GM18909 (cell line): ENCODE data around the gene DBF4B.

Experiments
- ATAC-seq: cut with Tn5 transposase; IDR thresholded peaks from one replicate; pipeline ENCODE4 v1.9.1; 2021; ENCODE audit warnings: mild to moderate bottlenecking; ENCODE audit not compliant: unreplicated experiment, poor library complexity

DBF4B gene

DNA sequence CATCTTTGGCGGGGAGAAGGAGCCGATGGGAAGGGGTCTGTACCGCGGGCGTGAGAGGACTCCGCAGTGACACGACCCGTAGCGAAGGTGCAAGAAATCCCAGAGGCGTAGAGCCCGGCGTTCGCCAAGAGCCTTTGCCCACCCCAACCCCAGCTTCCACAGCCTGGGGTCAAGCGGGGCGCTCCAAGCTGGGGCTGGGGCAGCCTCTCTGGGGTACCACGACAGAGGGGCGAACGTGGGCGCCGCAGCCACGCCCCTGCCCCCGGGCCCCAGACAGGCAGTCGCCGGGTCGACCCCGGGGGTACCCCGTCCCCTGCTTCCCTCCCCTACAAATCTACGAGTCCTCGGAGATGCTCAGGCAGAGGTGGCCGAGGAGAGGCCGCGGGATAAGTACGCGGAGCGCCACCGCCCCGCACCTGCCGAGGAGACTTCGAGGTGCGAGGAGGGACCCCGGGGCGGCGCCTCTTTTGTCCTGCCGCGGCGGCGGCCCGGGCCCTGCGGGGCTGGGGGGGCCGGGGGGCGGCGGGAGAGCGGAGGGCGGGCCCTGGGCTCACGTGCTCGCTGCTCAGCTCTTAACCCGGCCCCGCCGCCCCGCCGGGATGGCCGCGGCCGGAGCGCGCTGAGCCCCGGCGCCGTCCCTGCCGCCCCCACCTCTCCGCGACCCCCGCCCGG lies 50.1 kb downstream of the DBF4B start, which contains the start of gene ADAM11:
Gene ADAM11, plus strand, starts transcription at position 575 of the 672 bp plus-strand sequence. CDS start 212 bp downstream, outside the sequence.
- ATAC-seq: no peak

GRCh38 chr17:44759086-44759915 lies 50.8 kb downstream of the DBF4B start:
- ATAC-seq: no peak

DNA sequence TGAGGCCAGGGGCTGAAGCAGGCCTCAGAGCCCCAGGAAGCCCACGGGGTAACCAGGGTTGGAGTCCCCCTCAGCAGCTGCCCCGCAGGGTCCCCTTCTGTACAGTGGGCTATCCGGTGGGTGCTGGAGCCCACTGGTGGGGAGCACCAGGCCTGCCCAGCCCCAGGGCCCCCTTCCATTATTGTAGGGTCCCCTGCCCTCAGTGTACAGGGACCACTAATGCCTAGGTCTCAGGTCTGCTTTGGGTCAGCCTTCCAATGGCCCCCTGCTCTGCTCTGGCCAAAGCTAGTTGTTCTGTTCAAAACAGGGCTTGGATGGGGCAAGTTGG lies 51.4 kb downstream of the DBF4B start:
- no peak for ATAC-seq

- no peak for ATAC-seq
These were observed 52.2 kb downstream of the DBF4B start for GRCh38 chr17:44760474-44761308.

DNA sequence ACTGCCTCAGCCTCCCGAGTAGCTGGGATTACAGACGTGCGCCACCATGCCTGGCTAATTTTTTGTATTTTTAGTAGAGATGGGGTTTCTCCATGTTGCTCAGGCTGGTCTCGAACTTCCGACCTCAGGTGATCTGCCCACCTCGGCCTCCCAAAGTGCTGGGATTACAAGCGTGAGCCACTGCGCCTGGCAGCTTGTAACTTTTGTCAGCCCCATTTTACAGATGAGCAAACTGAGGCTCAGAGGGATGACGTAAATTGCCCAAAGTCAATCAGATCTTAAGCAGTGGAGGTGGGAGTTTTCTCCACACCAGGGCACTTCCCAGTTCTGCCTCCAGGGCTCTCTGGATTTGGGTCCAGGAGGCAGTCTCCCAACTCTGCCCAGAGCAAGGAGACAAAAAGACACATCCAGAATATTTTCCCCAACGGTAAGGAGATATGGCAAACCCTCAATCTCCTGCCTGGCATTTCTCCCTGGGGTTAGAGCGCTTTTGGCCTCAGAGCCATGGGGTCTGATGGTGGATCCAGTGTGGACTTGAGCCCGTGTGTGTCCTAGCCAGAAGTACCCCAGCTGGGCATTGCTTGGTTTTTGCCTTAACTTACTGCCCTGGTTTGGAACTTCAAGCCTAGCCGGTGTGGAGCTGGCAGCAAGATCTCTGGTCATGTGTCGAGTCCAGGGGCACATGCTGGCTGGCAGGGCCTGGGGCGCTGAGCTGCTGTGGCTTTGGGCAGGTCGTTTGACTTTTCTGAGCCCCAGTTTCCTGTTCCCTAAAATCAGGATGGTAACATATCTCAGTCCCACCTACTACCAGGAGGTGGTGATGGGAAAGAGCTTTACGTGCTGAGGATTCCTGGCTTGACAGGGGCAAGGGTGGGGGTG lies 53.7 kb downstream of the DBF4B start:
- no peak for ATAC-seq

DNA sequence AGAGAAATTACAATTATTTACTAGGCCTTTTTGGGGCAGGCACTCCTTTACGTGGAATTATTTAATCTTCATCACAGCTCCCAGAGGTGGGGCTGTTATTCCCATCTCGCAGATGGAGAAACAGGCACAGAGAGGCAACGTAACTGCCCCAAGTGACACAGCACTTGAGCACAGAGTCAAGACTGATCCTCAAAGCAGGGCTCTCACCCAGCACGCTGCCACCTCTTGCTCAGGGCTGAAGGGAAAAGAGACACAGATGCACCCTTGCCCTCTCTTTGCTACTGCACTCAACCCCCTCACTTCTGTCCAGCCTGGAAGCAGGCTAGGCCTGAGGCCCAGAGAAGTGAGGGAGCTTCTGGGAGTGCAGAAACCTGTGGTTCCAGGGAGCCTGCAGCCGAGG lies 54.7 kb downstream of the DBF4B start:
- no peak for ATAC-seq

GRCh38 chr17:44765965-44766364 lies 57.5 kb downstream of the DBF4B start:
- no peak for ATAC-seq

GRCh38 chr17:44766409-44767038 lies 58.1 kb downstream of the DBF4B start:
- no peak for ATAC-seq

GRCh38 chr17:44767493-44767892 lies 59.0 kb downstream of the DBF4B start:
- no peak for ATAC-seq

DNA sequence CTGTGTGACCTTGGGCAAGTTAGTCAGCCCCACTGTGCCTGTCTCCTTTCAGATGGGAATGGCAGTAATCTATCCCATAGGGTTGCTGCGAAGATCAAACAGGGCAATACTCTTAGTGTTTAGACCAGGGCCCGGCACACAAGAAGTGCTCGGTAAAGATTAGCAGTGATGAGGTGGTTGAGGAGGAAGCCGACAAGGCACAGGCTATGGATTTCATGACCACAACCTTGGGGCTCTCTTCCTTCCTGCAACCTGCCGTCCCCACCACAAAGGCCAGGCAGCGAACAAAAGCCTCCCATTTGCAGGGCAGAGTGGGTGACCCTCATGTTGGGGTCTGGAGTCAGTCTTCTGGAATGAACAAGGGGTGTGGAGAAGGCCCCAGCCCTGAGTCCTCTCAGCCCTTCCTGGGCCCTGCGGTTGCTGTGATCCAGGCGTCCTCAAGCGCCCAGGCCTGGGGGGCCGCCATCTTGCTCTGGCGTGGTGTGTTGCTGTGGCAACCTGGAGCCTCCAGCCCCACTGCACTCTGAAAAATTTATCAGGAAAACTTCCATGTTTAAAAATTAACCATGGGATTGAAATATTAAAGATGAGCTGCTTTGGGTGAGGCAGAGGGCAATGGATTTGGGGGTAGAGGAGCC lies 60.2 kb downstream of the DBF4B start:
- ATAC-seq: no peak

GRCh38 chr17:44769230-44769629 lies 60.8 kb downstream of the DBF4B start:
- ATAC-seq: no peak

DNA sequence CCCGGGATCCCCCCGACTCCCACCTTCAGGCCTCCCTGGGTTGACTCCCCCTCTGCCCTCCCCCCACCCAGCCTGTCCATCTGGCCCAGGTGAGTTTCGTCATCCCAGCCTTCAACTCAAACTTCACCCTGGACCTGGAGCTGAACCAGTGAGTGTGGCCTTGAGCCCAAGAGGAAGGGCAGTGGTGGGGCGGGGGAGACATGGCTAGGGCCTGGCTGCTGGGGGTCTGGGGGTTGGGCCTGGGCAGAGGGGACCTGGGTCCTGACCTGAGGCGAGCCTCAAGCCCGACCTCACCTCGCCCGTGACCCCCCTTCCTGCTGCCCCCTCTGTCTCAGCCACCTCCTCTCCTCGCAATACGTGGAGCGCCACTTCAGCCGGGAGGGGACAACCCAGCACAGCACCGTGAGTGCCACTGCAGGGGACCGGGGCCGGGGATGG lies 61.2 kb downstream of the DBF4B start:
- no peak for ATAC-seq

DNA sequence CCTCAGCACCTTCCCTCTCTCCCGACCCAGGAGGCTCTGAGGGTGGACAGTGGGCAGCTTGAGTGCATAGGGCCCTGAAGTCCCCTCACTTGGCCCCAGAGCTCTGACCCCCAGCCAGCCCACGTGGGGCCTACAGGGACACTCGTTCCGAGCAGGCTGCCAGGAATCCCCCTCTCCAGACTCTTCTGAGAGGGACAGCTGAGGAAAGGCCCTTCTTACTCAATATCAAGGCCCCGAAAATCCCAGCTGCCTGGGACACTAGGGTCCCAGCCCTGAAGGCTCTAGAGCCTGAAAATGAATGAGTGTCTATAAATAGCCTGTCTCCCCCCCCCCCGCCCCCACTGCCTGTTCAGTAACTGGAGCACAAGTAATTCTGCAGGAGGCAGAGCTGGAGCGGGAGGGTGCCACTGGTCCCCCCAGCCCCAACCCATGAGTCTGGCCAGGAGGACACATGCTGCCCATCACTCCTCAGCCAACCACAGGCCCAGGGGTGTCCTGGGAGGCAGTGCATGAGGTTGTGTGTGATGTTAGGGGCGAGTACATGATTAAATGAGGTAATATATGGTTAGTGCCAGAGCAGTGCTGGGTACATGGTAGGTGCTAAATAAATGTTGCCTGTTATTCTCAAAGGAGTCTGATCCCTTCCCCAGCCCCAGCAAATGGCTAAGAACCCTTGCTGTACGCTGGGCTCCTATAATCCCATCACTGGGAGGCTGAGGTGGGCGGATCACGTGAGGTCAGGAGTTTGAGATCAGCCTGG lies 61.9 kb downstream of the DBF4B start:
- ATAC-seq: no peak

- ATAC-seq: no peak
These were observed 64.0 kb downstream of the DBF4B start for GRCh38 chr17:44772308-44773045.

GRCh38 chr17:44773140-44773539 lies 64.7 kb downstream of the DBF4B start:
- no peak for ATAC-seq

DNA sequence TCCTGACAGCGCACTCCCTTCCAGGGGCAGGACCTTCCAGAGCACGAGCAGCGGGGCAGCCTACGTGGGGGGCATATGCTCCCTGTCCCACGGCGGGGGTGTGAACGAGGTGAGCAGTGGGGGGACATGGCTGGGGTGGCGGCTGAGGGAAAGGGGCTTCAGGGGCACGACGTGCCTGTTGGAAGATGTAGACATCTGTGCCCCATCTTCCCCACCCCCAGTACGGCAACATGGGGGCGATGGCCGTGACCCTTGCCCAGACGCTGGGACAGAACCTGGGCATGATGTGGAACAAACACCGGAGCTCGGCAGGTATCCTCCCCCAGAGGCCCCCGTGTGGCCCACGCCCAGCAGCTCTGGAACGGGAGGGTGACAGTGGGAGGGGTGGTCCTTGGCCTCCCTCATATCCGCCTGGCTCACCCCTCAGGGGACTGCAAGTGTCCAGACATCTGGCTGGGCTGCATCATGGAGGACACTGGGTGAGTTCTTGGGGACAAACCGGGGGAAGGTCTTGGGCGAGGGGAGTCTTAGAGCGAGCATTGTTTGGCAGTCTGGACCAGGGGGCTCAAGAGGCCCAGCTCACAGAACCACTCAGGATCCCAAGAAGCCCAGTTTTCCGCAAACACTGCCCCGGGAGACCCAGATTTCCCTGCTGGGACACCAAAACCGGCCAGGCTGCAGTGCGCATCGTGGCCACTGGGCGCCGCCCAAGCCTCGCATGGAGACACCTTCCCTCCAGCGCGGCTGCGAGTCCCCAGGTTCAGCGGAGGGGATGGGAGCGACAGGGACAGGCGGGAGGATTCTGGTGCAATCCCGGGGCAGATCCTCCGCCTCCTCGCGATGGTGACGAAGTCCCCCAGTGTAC lies 66.0 kb downstream of the DBF4B start:
- ATAC-seq: peak; percentile 41
